HCT116 (cell line): ENCODE results near the gene FSCN2. TPM values are rescaled to one million over a fixed set of nuclear protein-coding genes. Genes with fewer than 3 reads are reported as not detected.

Source experiments
- ATAC-seq: fragments of 200-7000 bp; cut with Tn5 transposase; 2 replicates; pipeline ENCODE4 v1.9.1; 2020; ENCODE audit warnings: mild to moderate bottlenecking, moderate library complexity
- BruUV-seq: library from RNA; stranded (reverse); fragments of 400-500 nt; replicated peaks from 2 replicates; lab custom pipeline; 2021; lab: Mats Ljungman, UMichigan
- CTCF ChIA-PET: fragments of 300-600 bp; sonication (Branson Sonifier 250); formaldehyde crosslinking; loops from one replicate; lab custom pipeline; 2021; ENCODE audit warnings: antibody characterized with exemption; lab: Charles Lee
- POLR2A ChIA-PET: fragments of 300-600, 350-600 bp; sonication (Branson Sonifier 250); formaldehyde crosslinking; loops from one replicate; lab custom pipeline; 2021; ENCODE audit warnings: antibody characterized with exemption; lab: Charles Lee
- RAD21 ChIA-PET, 2 experiments: fragments of 300-600 bp; sonication (Branson Sonifier 250); formaldehyde crosslinking; loops; one replicate each; lab custom pipeline; 2023; ENCODE audit warnings: low total read pairs in 2 of 2; ENCODE audit not compliant: uncharacterized antibody in 2 of 2, unreplicated experiment in 2 of 2, low non-redundant PET in 1 of 2; lab: Charles Lee
- DNase-seq: peaks from one replicate; pipeline ENCODE4 v3.0.0-alpha.2; 2010; ENCODE audit warnings: low read depth, low spot score
- H2AFZ ChIP-seq: fragments of 200-600 bp; shearing (Covaris generic), sonication (generic); 2 replicates; pipeline ENCODE4 v1.6.1; 2017; ENCODE audit warnings: low read depth, mixed run types, mixed read lengths, antibody characterized with exemption, low read length; ENCODE audit not compliant: poor library complexity, severe bottlenecking
- H3K27ac ChIP-seq: 2 replicates; pipeline ENCODE4 v1.5.1; 2012; ENCODE audit warnings: low read depth, low read length
- H3K27me3 ChIP-seq: fragments of 200-600 bp; sonication (generic); 2 replicates; pipeline ENCODE4 v1.6.1; 2016; ENCODE audit warnings: mixed run types, low read length, mixed read lengths; ENCODE audit not compliant: insufficient read depth
- H3K36me3 ChIP-seq, 2 experiments: fragments of 200-500 bp in 1 of 2; fragments of 200-600 bp in 1 of 2; sonication (Bioruptor generic) in 1 of 2; sonication (generic) in 1 of 2; 2 replicates each; pipeline versions ENCODE4 v1.5.1 to v1.6.1; 2014 to 2016; ENCODE audit warnings: low read length in 2 of 2, inconsistent platforms in 1 of 2, mixed read lengths in 1 of 2, mixed run types in 1 of 2; ENCODE audit not compliant: insufficient read depth in 2 of 2, control insufficient read depth in 1 of 2
- H3K4me1 ChIP-seq, 2 experiments: fragments of 200-600 bp in 1 of 2; sonication (generic) in 1 of 2; 2 replicates each; pipeline versions ENCODE4 v1.5.1 to v1.6.1; 2012 to 2017; ENCODE audit warnings: low read length in 2 of 2, inconsistent platforms in 1 of 2, mild to moderate bottlenecking in 1 of 2, mixed read lengths in 1 of 2, mixed run types in 1 of 2, moderate library complexity in 1 of 2; ENCODE audit not compliant: insufficient read depth in 2 of 2, control insufficient read depth in 1 of 2
- H3K4me2 ChIP-seq: fragments of 200-600 bp; sonication (generic); 2 replicates; pipeline ENCODE4 v1.6.1; 2017; ENCODE audit warnings: mixed run types, low read length, mixed read lengths
- H3K4me3 ChIP-seq, 2 experiments: fragments of 200-600 bp in 1 of 2; sonication (generic) in 1 of 2; replicated peaks in 1 of 2; 2 replicates each; pipeline ENCODE4 v1.5.1; 2011 to 2016; ENCODE audit warnings: low read length in 2 of 2, control low read depth in 1 of 2, low read depth in 1 of 2, mild to moderate bottlenecking in 1 of 2, mixed read lengths in 1 of 2, mixed run types in 1 of 2
- H3K79me2 ChIP-seq: fragments of 200-600 bp; sonication (generic); 2 replicates; pipeline ENCODE4 v1.6.1; 2017; ENCODE audit warnings: mild to moderate bottlenecking, mixed run types, low read length, moderate library complexity, mixed read lengths; ENCODE audit not compliant: insufficient read depth
- H3K9ac ChIP-seq: fragments of 200-600 bp; sonication (generic); 2 replicates; pipeline ENCODE4 v1.6.1; 2016; ENCODE audit warnings: low read length, mixed read lengths
- H3K9me2 ChIP-seq: fragments of 200-600 bp; sonication (generic), shearing (Covaris generic); 2 replicates; pipeline ENCODE4 v1.6.1; 2017; ENCODE audit warnings: mixed run types, mild to moderate bottlenecking, moderate library complexity; ENCODE audit not compliant: insufficient read depth
- H3K9me3 ChIP-seq, 2 experiments: fragments of 200-500 bp in 1 of 2; fragments of 200-600 bp in 1 of 2; sonication (Bioruptor generic) in 1 of 2; sonication (generic) in 1 of 2; 2 replicates each; pipeline ENCODE4 v1.6.1; 2014 to 2017; ENCODE audit warnings: low read length in 2 of 2, mixed read lengths in 2 of 2, inconsistent platforms in 1 of 2, low read depth in 1 of 2, mild to moderate bottlenecking in 1 of 2, mixed run types in 1 of 2, moderate library complexity in 1 of 2; ENCODE audit not compliant: control insufficient read depth in 1 of 2, insufficient read depth in 1 of 2
- H4K20me1 ChIP-seq: fragments of 200-600 bp; sonication (generic), shearing (Covaris generic); 2 replicates; pipeline ENCODE4 v1.6.1; 2017; ENCODE audit warnings: mixed run types, mild to moderate bottlenecking, moderate library complexity; ENCODE audit not compliant: insufficient read depth
- CBX3 ChIP-seq: IDR thresholded peaks from 2 replicates; pipeline ENCODE4 v1.6.1; 2012; ENCODE audit warnings: low read depth
- CEBPB ChIP-seq: IDR thresholded peaks from 2 replicates; pipeline ENCODE4 v1.6.1; 2012; ENCODE audit warnings: low read depth
- CTCF ChIP-seq, 3 experiments: fragments of 200-600 bp in 1 of 3; sonication (generic) in 1 of 3; IDR thresholded peaks in 2 of 3; conservative IDR thresholded peaks in 1 of 3; 2 replicates each; pipeline ENCODE4 v1.5.1; 2012 to 2017; ENCODE audit warnings: low read depth in 2 of 3, low read length in 2 of 3, antibody characterized with exemption in 1 of 3, borderline replicate concordance in 1 of 3, control low read depth in 1 of 3, mild to moderate bottlenecking in 1 of 3, mixed read lengths in 1 of 3, mixed run types in 1 of 3, moderate library complexity in 1 of 3; ENCODE audit not compliant: insufficient read depth in 1 of 3
- EGR1 ChIP-seq: IDR thresholded peaks from 2 replicates; pipeline ENCODE4 v1.6.1; 2012; ENCODE audit warnings: low read depth
- ELF1 ChIP-seq: IDR thresholded peaks from 2 replicates; pipeline ENCODE4 v1.6.1; 2012; ENCODE audit warnings: low read depth, borderline replicate concordance
- EZH2 ChIP-seq: fragments of 200-600 bp; sonication (generic); IDR thresholded peaks from 2 replicates; pipeline ENCODE4 v1.6.1; 2017; ENCODE audit warnings: antibody characterized with exemption, mixed run types
- EZH2phosphoT487 ChIP-seq: fragments of 200-600 bp; IDR thresholded peaks from 2 replicates; pipeline ENCODE4 v1.6.1; 2018; ENCODE audit warnings: antibody characterized with exemption, borderline replicate concordance
- FOSL1 ChIP-seq: IDR thresholded peaks from 2 replicates; pipeline ENCODE4 v1.6.1; 2012; ENCODE audit warnings: low read depth
- JUND ChIP-seq: IDR thresholded peaks from 2 replicates; pipeline ENCODE4 v1.6.1; 2012
- MAX ChIP-seq: IDR thresholded peaks from 2 replicates; pipeline ENCODE4 v1.6.1; 2012
- POLR2A ChIP-seq: IDR thresholded peaks from 2 replicates; pipeline ENCODE4 v1.7.0; 2011; ENCODE audit warnings: borderline replicate concordance; ENCODE audit not compliant: insufficient read depth, insufficient read length; ENCODE audit errors: extremely low read depth
- POLR2AphosphoS5 ChIP-seq: IDR thresholded peaks from 2 replicates; pipeline ENCODE4 v1.6.1; 2011; ENCODE audit warnings: mild to moderate bottlenecking, low read depth, low read length, moderate library complexity
- RAD21 ChIP-seq: IDR thresholded peaks from 2 replicates; pipeline ENCODE4 v1.6.1; 2012; ENCODE audit warnings: low read depth, mild to moderate bottlenecking
- REST ChIP-seq: IDR thresholded peaks from 2 replicates; pipeline ENCODE4 v1.6.1; 2012; ENCODE audit warnings: low read depth
- SP1 ChIP-seq: IDR thresholded peaks from 2 replicates; pipeline ENCODE4 v1.6.1; 2012; ENCODE audit warnings: low read depth
- TCF7L2 ChIP-seq: IDR thresholded peaks from 2 replicates; pipeline ENCODE4 v1.7.0; 2011; ENCODE audit warnings: borderline replicate concordance, inconsistent platforms; ENCODE audit not compliant: insufficient read depth, insufficient read length; ENCODE audit errors: extremely low read depth
- ZBTB33 ChIP-seq: IDR thresholded peaks from 2 replicates; pipeline ENCODE4 v1.6.1; 2011; ENCODE audit warnings: mild to moderate bottlenecking, low read length, moderate library complexity; ENCODE audit not compliant: insufficient replicate concordance; ENCODE audit errors: extremely low read depth
- intact Hi-C: fragments of 100-400 bp; cut with micrococcal nuclease; formaldehyde crosslinking; loops from 2 replicates; pipeline ENCODE4 v1.10.0; 2022
- total RNA-seq: library from RNA; stranded (reverse); gene quantifications from one replicate; pipeline ENCODE4 v1.2.1, GENCODE V29; 2021; ENCODE audit not compliant: unreplicated experiment

The FSCN2 gene
- total RNA-seq, 1 experiment from 2014 or later: 10.1 TPM

- Histone ChIP-seq H3K9ac (peak overlapping the region; percentile 96), H3K4me3 (peak overlapping the region; percentile 71 to 73), H3K27ac (no peak overlapping the region), H3K4me1 (peaks cover 22 to 55% of the 10 kb centered on the region in 2 experiments), H3K9me3 (no peaks in the 10 kb centered on the region), H2AFZ (no peak overlapping the region), H4K20me1 (no peaks in the 10 kb centered on the region)
- intact Hi-C loops: loop anchor here (5.0 kb wide), 2 partner anchors 192 to 347 kb away; partner anchors contain the start of gene SLC38A10
- no peak for DNase-seq
- TF ChIP-seq JUND (no peak), POLR2AphosphoS5 (no peak), TCF7L2 (no peak), EGR1 (no peak), ELF1 (no peak), MAX (no peak), SP1 (no peak), EZH2 (no peak), CEBPB (no peak), POLR2A (no peak), REST (no peak), FOSL1 (no peak), ZBTB33 (no peak), CTCF (IDR thresholded peaks at IDR 0.05 in 2 of 3, conservative IDR thresholded peaks at IDR 0.05 in 1 of 3; ENCODE audit: borderline replicate concordance in 1 of 3, insufficient read depth in 1 of 3, low read depth in 2 of 3, low read length in 2 of 3) (no peak), RAD21 (no peak), CBX3 (no peak), EZH2phosphoT487 (no peak)
- TF ChIP-seq, all 23 proteins: peak for 0
- Histone ChIP-seq H3K79me2 (no peaks in the 10 kb centered on the region; the same call in 1 of the 2 replicates), H3K4me2 (peak overlapping the region; percentile 91), H3K9me2 (no peaks in the 10 kb centered on the region), H3K27me3 (no peaks in the 10 kb centered on the region), H3K36me3 (no peaks in the 10 kb centered on the region)
- POLR2A ChIA-PET: interaction anchor here (0.7 to 3.5 kb wide), 5 partner anchors 12 to 30 kb away, joined by 3 to 20 read pairs (median 7); no protein-coding TSS in a partner anchor
- RAD21 ChIA-PET: no interaction called here
- no TSS peak for BruUV-seq
- CTCF ChIA-PET: no interaction called here
- ATAC-seq: no peak
These were observed 38.9 kb upstream of the FSCN2 start for GRCh38 chr17:81489012-81489997.
